Subcutaneous abdominal adipose tissue (tissue), 5 donors: ENCODE results near the gene CARMIL1.

ENCODE experiments used
- H3K27ac ChIP-seq: one replicate; pipeline ENCODE4 v1.7.0; 2013; ENCODE audit warnings: low read depth, mild to moderate bottlenecking, inconsistent platforms, low read length, moderate library complexity
- H3K27me3 ChIP-seq, 5 donors: one replicate each; pipeline ENCODE4 v1.7.0; 2013; ENCODE audit warnings: low read length in 5 of 5, inconsistent platforms in 1 of 5; ENCODE audit not compliant: control insufficient read depth in 5 of 5, insufficient read depth in 4 of 5
- H3K36me3 ChIP-seq, 5 donors: one replicate each; pipeline ENCODE4 v1.7.0; 2013; ENCODE audit warnings: low read length in 5 of 5; ENCODE audit not compliant: control insufficient read depth in 5 of 5, insufficient read depth in 5 of 5
- H3K4me1 ChIP-seq, 5 donors: one replicate each; pipeline ENCODE4 v1.7.0; 2013; ENCODE audit warnings: low read length in 5 of 5, mild to moderate bottlenecking in 3 of 5, moderate library complexity in 1 of 5; ENCODE audit not compliant: control insufficient read depth in 5 of 5, insufficient read depth in 5 of 5
- H3K4me3 ChIP-seq, 5 donors: one replicate each; pipeline ENCODE4 v1.7.0; 2013; ENCODE audit warnings: low read length in 5 of 5, low read depth in 1 of 5
- H3K9ac ChIP-seq, 5 donors: one replicate each; pipeline ENCODE4 v1.7.0; 2013; ENCODE audit warnings: low read length in 5 of 5, mild to moderate bottlenecking in 4 of 5, moderate library complexity in 3 of 5
- H3K9me3 ChIP-seq, 5 donors: one replicate each; pipeline ENCODE4 v1.7.0; 2013; ENCODE audit warnings: low read length in 5 of 5; ENCODE audit not compliant: control insufficient read depth in 5 of 5
- donor health status: healthy.
- donor health status: healthy.
- donor health status: healthy.
- donor health status: healthy.
- donor health status: healthy.

CARMIL1 gene

DNA sequence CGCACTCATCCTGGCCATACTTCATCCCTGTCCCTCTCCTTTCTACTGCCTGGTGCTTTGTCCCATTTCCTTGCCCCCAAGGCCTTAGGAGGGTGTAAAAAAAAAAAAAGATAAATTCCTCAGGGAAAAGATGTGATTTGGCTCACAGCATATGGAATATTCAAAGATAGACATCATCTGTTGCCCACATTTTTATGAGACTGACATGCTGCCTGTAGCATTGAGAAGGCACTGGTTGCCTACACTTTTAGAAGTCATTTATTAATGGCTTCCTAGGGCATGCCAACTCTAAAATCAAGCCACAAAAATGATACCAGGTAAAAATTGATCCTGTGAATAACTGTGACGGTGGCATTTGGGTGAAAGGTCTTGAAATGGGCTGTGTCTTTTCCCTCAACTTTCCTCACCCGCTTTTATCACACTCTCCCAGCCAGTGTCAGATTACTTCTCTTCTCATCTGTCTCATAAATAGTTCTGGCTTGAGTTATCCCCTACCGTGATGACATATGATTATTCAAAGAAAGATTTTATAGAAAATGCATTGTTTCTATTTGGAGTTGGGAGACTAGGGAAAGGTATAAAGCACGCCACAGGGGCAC, 139.4 kb downstream of the CARMIL1 start:
- peaks cover 2 to 24% (median 17%) of the 10 kb centered on the region in 5 donors for H3K4me1 ChIP-seq

GRCh38 chr6:25419879-25420278, 140.7 kb downstream of the CARMIL1 start:
- peaks cover 2 to 11% (median 8%) of the 10 kb centered on the region in 5 donors for H3K4me1 ChIP-seq
- H3K27me3 ChIP-seq: no peaks in the 10 kb centered on the region
- no peak overlapping the region for H3K4me3 ChIP-seq
- peaks cover 0 to 4% (median 0%) of the 10 kb centered on the region in 5 donors for H3K9me3 ChIP-seq
- H3K27ac ChIP-seq: no peak overlapping the region
- H3K9ac ChIP-seq: no peak overlapping the region
- H3K36me3 ChIP-seq: peaks cover 0 to 7% (median 0%) of the 10 kb centered on the region in 5 donors

More for the DNA sequence above, 139.4 kb downstream of the CARMIL1 start:
- peaks cover 0 to 7% (median 0%) of the 10 kb centered on the region in 5 donors for H3K36me3 ChIP-seq
- no peak overlapping the region for H3K27ac ChIP-seq
- peaks cover 0 to 4% (median 0%) of the 10 kb centered on the region in 5 donors for H3K9me3 ChIP-seq
- no peaks in the 10 kb centered on the region for H3K27me3 ChIP-seq
- H3K4me3 ChIP-seq: no peak overlapping the region
- H3K9ac ChIP-seq: no peak overlapping the region

DNA sequence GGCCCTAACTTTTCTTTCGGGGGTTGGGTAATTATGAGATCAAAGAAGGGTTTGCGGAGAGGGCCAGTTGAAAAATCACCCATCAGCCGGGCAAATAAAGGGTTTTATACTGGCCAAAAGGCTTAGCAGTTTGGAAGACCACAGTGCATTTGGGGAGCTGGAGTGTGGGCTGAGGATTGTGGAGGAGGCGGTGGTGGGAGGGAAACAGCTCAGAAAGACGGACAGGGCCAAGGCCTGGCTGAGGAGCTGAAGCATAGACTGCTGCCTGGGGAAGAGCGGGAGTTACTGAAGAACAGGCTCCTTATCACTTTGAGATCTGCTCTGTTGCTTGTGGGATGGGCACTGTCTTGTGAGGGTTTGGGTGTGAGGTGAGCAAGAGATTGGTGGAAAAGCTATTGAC, 144.2 kb downstream of the CARMIL1 start:
- Histone ChIP-seq H3K27me3 (no peaks in the 10 kb centered on the region), H3K4me3 (no peak overlapping the region), H3K9me3 (peaks cover 0 to 4% (median 0%) of the 10 kb centered on the region in 5 donors), H3K4me1 (peaks cover 0 to 2% (median under 1%) of the 10 kb centered on the region in 5 donors), H3K9ac (no peak overlapping the region), H3K36me3 (peaks cover 0 to 7% (median 0%) of the 10 kb centered on the region in 5 donors), H3K27ac (no peak overlapping the region)

DNA sequence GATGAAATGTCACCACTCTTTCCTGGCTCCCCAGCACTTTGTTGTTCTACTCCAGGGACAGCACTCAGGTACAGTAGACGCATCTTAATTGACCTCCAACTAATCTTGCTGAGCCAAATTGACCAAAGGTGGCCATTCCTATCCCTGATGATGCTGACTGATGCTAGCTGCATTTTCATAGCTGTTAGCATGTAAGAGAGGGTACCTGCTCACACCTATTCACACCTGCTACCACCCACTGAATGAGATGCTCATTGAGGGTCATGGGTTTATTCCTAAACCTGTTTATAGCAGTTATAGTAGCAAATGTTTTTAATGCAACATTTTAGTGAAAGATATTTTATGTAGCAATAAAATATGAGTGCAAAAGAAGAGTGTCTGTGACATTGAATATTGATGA, 145.1 kb downstream of the CARMIL1 start:
- H3K36me3 ChIP-seq: peaks cover 0 to 7% (median 0%) of the 10 kb centered on the region in 5 donors
- H3K9me3 ChIP-seq: peaks cover 0 to 4% (median 0%) of the 10 kb centered on the region in 5 donors
- H3K9ac ChIP-seq: no peak overlapping the region
- H3K4me1 ChIP-seq: no peaks in the 10 kb centered on the region
- H3K4me3 ChIP-seq: no peak overlapping the region
- no peaks in the 10 kb centered on the region for H3K27me3 ChIP-seq
- H3K27ac ChIP-seq: no peak overlapping the region

DNA sequence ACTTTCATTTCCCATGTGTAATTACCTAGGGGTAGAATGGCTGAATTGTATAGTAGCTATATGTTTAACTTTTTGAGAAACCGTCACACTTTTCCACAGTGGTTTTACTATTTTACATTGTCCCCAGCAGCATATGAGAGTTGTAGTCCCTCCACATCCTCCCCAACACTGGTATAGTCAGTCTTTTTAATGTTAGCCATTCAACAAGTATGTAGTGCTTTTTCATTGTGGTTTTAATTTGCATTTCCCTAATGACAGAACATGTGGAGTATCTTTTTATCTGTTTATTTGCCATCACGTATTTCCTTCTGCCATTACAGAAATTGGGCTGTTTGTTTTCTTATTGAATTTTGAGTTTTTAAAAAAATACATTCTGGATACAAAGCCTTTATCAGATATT, 148.4 kb downstream of the CARMIL1 start:
- no peaks in the 10 kb centered on the region for H3K27me3 ChIP-seq
- no peak overlapping the region for H3K4me3 ChIP-seq
- no peak overlapping the region for H3K9ac ChIP-seq
- H3K4me1 ChIP-seq: no peaks in the 10 kb centered on the region
- H3K36me3 ChIP-seq: no peaks in the 10 kb centered on the region
- no peaks in the 10 kb centered on the region for H3K9me3 ChIP-seq
- H3K27ac ChIP-seq: no peak overlapping the region

- H3K36me3 ChIP-seq: no peaks in the 10 kb centered on the region
- H3K4me3 ChIP-seq: no peak overlapping the region
- H3K27me3 ChIP-seq: no peaks in the 10 kb centered on the region
- no peaks in the 10 kb centered on the region for H3K9me3 ChIP-seq
- no peak overlapping the region for H3K27ac ChIP-seq
- H3K9ac ChIP-seq: no peak overlapping the region
- no peaks in the 10 kb centered on the region for H3K4me1 ChIP-seq
Observed at GRCh38 chr6:25428758-25429317, 149.7 kb downstream of the CARMIL1 start.

- no peaks in the 10 kb centered on the region for H3K27me3 ChIP-seq
- no peaks in the 10 kb centered on the region for H3K9me3 ChIP-seq
- H3K27ac ChIP-seq: no peak overlapping the region
Observed at GRCh38 chr6:25431306-25431974, 152.3 kb downstream of the CARMIL1 start.

DNA sequence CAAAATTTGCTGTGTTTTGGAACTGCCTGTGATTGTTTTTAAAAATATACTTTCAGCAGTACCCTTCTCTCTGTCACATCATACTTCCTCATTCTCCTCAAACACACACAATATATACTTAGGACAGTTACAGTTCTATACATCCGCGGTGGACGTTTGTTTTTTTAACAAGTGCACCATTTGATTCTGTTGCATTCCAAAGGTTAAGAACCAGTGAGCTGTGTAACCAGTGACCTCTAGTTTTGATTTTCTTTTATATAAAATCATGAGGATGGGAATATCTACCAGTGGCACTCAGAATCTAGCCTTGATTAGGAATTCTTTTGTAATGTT, 152.8 kb downstream of the CARMIL1 start:
- no peak overlapping the region for H3K4me3 ChIP-seq
- no peaks in the 10 kb centered on the region for H3K27me3 ChIP-seq
- no peaks in the 10 kb centered on the region for H3K4me1 ChIP-seq
- H3K9ac ChIP-seq: no peak overlapping the region
- H3K36me3 ChIP-seq: no peaks in the 10 kb centered on the region
- H3K27ac ChIP-seq: no peak overlapping the region
- no peaks in the 10 kb centered on the region for H3K9me3 ChIP-seq

More at GRCh38 chr6:25431306-25431974, 152.3 kb downstream of the CARMIL1 start:
- H3K36me3 ChIP-seq: no peaks in the 10 kb centered on the region
- H3K4me1 ChIP-seq: no peaks in the 10 kb centered on the region
- no peak overlapping the region for H3K4me3 ChIP-seq
- H3K9ac ChIP-seq: no peak overlapping the region

- no peak overlapping the region for H3K27ac ChIP-seq
- H3K4me1 ChIP-seq: no peaks in the 10 kb centered on the region
- peaks cover 0 to 3% (median 0%) of the 10 kb centered on the region in 5 donors for H3K36me3 ChIP-seq
- no peaks in the 10 kb centered on the region for H3K27me3 ChIP-seq
- H3K4me3 ChIP-seq: no peak overlapping the region
- H3K9me3 ChIP-seq: no peaks in the 10 kb centered on the region
- no peak overlapping the region for H3K9ac ChIP-seq
Observed at GRCh38 chr6:25434921-25435320, 155.7 kb downstream of the CARMIL1 start.

GRCh38 chr6:25435416-25435985, 156.3 kb downstream of the CARMIL1 start:
- H3K9ac ChIP-seq: no peak overlapping the region
- no peak overlapping the region for H3K27ac ChIP-seq
- peaks cover 0 to 3% (median 0%) of the 10 kb centered on the region in 5 donors for H3K36me3 ChIP-seq
- no peak overlapping the region for H3K4me3 ChIP-seq
- no peaks in the 10 kb centered on the region for H3K9me3 ChIP-seq
- no peaks in the 10 kb centered on the region for H3K27me3 ChIP-seq
- H3K4me1 ChIP-seq: no peaks in the 10 kb centered on the region
